GM23338 (cell line): Measurements from ENCODE around the gene SNX15. TPM values are rescaled to one million over a fixed set of nuclear protein-coding genes. Genes with fewer than 3 reads are reported as not detected.

Experiments used
- ATAC-seq: fragments of 200-7000 bp; cut with Tn5 transposase; 3 replicates; pipeline ENCODE4 v1.9.1; 2020
- DNase-seq: peaks from one replicate; pipeline ENCODE4 v3.0.0-alpha.2; 2015; ENCODE audit warnings: low spot score
- H2AFZ ChIP-seq: fragments of 200-600 bp; sonication (generic); 2 replicates; pipeline ENCODE4 v1.8.0; 2016; ENCODE audit warnings: antibody characterized with exemption, mild to moderate bottlenecking, moderate library complexity
- H3F3A ChIP-seq: fragments of 200-600 bp; sonication (generic); replicated peaks from 2 replicates; pipeline ENCODE4 v1.8.0; 2017; ENCODE audit warnings: antibody characterized with exemption, mixed run types, low read depth
- H3K27ac ChIP-seq: fragments of 200-600 bp; sonication (generic); 2 replicates; pipeline ENCODE4 v1.6.1; 2016; ENCODE audit warnings: low read depth
- H3K27me3 ChIP-seq: fragments of 200-600 bp; sonication (generic); 2 replicates; pipeline ENCODE4 v1.8.0; 2016; ENCODE audit warnings: mild to moderate bottlenecking, mixed run types, moderate library complexity; ENCODE audit not compliant: insufficient read depth
- H3K36me3 ChIP-seq: fragments of 200-600 bp; sonication (generic); 2 replicates; pipeline ENCODE4 v1.8.0; 2016; ENCODE audit warnings: mild to moderate bottlenecking; ENCODE audit not compliant: insufficient read depth
- H3K4me1 ChIP-seq: fragments of 200-600 bp; sonication (generic); 2 replicates; pipeline ENCODE4 v1.8.0; 2016; ENCODE audit warnings: mild to moderate bottlenecking, moderate library complexity; ENCODE audit not compliant: insufficient read depth
- H3K4me2 ChIP-seq: fragments of 200-600 bp; sonication (generic); 2 replicates; pipeline ENCODE4 v1.7.1; 2017; ENCODE audit warnings: mixed run types
- H3K4me3 ChIP-seq: fragments of 200-600 bp; sonication (generic); 2 replicates; pipeline ENCODE4 v1.6.1; 2016; ENCODE audit warnings: mixed run types
- H3K79me2 ChIP-seq: fragments of 200-600 bp; sonication (generic); replicated peaks from 2 replicates; pipeline ENCODE4 v1.8.0; 2017; ENCODE audit warnings: mild to moderate bottlenecking; ENCODE audit not compliant: insufficient read depth
- H3K9me2 ChIP-seq: fragments of 200-600 bp; sonication (generic); 2 replicates; pipeline ENCODE4 v1.8.0; 2017; ENCODE audit not compliant: insufficient read depth
- H4K20me1 ChIP-seq: fragments of 200-600 bp; sonication (generic); replicated peaks from 2 replicates; pipeline ENCODE4 v1.8.0; 2017; ENCODE audit warnings: mild to moderate bottlenecking; ENCODE audit not compliant: insufficient read depth
- H3K27ac Mint-ChIP-seq: 2 replicates; pipeline ENCODE4 v1.8.0; 2020; ENCODE audit warnings: inconsistent platforms, mild to moderate bottlenecking, moderate library complexity, mixed read lengths
- H3K27me3 Mint-ChIP-seq: 3 replicates; pipeline ENCODE4 v1.8.0; 2022; ENCODE audit warnings: low read depth, mild to moderate bottlenecking, moderate library complexity, mixed read lengths, inconsistent platforms; ENCODE audit not compliant: insufficient read depth, poor library complexity
- H3K36me3 Mint-ChIP-seq: 3 replicates; pipeline ENCODE4 v1.8.0; 2021; ENCODE audit warnings: low read depth, mild to moderate bottlenecking, inconsistent platforms, moderate library complexity, mixed read lengths
- H3K4me1 Mint-ChIP-seq: 3 replicates; pipeline ENCODE4 v1.8.0; 2020; ENCODE audit warnings: mild to moderate bottlenecking, inconsistent platforms, mixed read lengths
- H3K4me3 Mint-ChIP-seq: 3 replicates; pipeline ENCODE4 v1.8.0; 2021; ENCODE audit warnings: moderate library complexity, mild to moderate bottlenecking, inconsistent platforms, mixed read lengths
- H3K9me3 Mint-ChIP-seq: 3 replicates; pipeline ENCODE4 v1.8.0; 2020; ENCODE audit warnings: moderate library complexity, mild to moderate bottlenecking, inconsistent platforms, mixed read lengths
- CREB1 ChIP-seq: fragments of 250-450 bp; sonication (Bioruptor Pico); IDR thresholded peaks from 2 replicates; pipeline ENCODE4 v1.5.0; 2020; ENCODE audit warnings: low read depth, mild to moderate bottlenecking, moderate library complexity
- EZH2 ChIP-seq: fragments of 200-600 bp; sonication (generic); IDR thresholded peaks from one replicate; pipeline ENCODE4 v1.8.0; 2017; ENCODE audit warnings: antibody characterized with exemption, mild to moderate bottlenecking, low read depth; ENCODE audit not compliant: unreplicated experiment
- EZH2phosphoT487 ChIP-seq: fragments of 200-600 bp; sonication (generic); IDR thresholded peaks from one replicate; pipeline ENCODE4 v1.8.1; 2018; ENCODE audit warnings: antibody characterized with exemption; ENCODE audit not compliant: unreplicated experiment
- JUNB ChIP-seq: IDR thresholded peaks from one replicate; pipeline ENCODE4 v1.6.1; 2016; ENCODE audit warnings: antibody characterized with exemption; ENCODE audit not compliant: unreplicated experiment
- NANOG ChIP-seq: IDR thresholded peaks from 2 replicates; pipeline ENCODE4 v1.6.1; 2016; ENCODE audit warnings: antibody characterized with exemption, borderline replicate concordance
- POLR2AphosphoS5 ChIP-seq: IDR thresholded peaks from 2 replicates; pipeline ENCODE4 v1.6.1; 2016; ENCODE audit warnings: antibody characterized with exemption, low read depth
- STAT1 ChIP-seq: IDR thresholded peaks from one replicate; pipeline ENCODE4 v1.6.1; 2016; ENCODE audit warnings: antibody characterized with exemption; ENCODE audit not compliant: unreplicated experiment
- ZNF114 ChIP-seq: fragments of 250-450 bp; sonication (Bioruptor Pico); IDR thresholded peaks from 2 replicates; pipeline ENCODE4 v1.5.0; 2020; ENCODE audit warnings: mild to moderate bottlenecking, moderate library complexity
- ZNF331 ChIP-seq: fragments of 250-450 bp; sonication (Bioruptor Pico); IDR thresholded peaks from 2 replicates; pipeline ENCODE4 v1.5.0; 2020; ENCODE audit warnings: low read depth, mild to moderate bottlenecking, moderate library complexity
- polyA plus RNA-seq: library from polyadenylated mRNA; unstranded; fragments of >200 nt; fragmentation: Nextera tagmentation; extraction: Ambion mirVana; gene quantifications from 2 replicates; pipeline ENCODE4 v1.2.1, GENCODE V29; 2016
- total RNA-seq: library from RNA; depleted of rRNA; stranded (reverse); fragments of >200 nt; shearing (Covaris generic); gene quantifications from 2 replicates; pipeline ENCODE4 v1.2.3, GENCODE V29; 2014
- TF ChIP-seq, protein P1 (sequence below), 2 experiments: fragments of 200-600 bp in 1 of 2; sonication (generic) in 1 of 2; conservative IDR thresholded peaks; 2 replicates each; pipeline versions ENCODE4 v1.5.1 to v1.6.1; 2016 to 2017; ENCODE audit warnings: antibody characterized with exemption in 2 of 2, low read depth in 2 of 2, mild to moderate bottlenecking in 2 of 2, moderate library complexity in 1 of 2
- TF ChIP-seq, protein P2 (sequence below): IDR thresholded peaks from one replicate; pipeline ENCODE4 v1.6.1; 2018; ENCODE audit warnings: antibody characterized with exemption; ENCODE audit not compliant: unreplicated experiment
- TF ChIP-seq, protein P3 (sequence below): fragments of 250-450 bp; sonication (Bioruptor Pico); IDR thresholded peaks from 2 replicates; pipeline ENCODE4 v1.5.0; 2020; ENCODE audit warnings: mild to moderate bottlenecking, moderate library complexity
- TF ChIP-seq, protein P4 (sequence below): IDR thresholded peaks from 2 replicates; pipeline ENCODE4 v1.6.1; 2016; ENCODE audit warnings: antibody characterized with exemption

The SNX15 gene
- total and polyA plus RNA-seq, 2 experiments from 2014 or later = 13.0 to 21.4 TPM

DNA sequence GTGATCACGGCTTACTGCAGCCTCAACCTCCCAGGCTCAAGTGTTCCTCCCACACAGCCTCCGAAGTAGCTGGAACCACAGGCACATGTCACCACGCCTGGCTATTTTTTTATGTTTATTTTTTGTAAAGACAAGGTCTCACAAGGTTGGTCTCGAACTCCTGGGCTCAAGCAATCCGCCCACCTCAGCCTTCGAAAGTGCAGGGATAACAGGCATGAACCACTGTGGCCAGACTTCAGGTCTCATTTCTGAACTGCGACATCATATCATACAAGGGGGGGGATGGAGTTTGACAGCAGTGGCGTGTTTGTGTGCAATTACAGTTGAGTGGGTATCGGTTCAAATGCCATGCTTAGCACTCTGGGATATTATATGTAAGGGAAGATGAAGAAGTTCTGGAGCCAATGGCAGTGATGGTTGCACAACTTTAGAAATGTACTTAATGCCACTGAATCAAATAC lies 24.2 kb downstream of the SNX15 start:
- H3K27me3 Mint-ChIP-seq = peaks cover 3% of the 10 kb centered on the region
- ATAC-seq = no peak

More for the DNA sequence above, 24.2 kb downstream of the SNX15 start:
- Histone ChIP-seq H3K9me2 (no peaks in the 10 kb centered on the region), H3F3A (0 out of 2 replicates have a peak, but pooled peaks cover 3% of the 10 kb centered on the region), H2AFZ (no peak overlapping the region), H3K4me2 (no peak overlapping the region), H3K27ac (no peak overlapping the region), H3K4me3 (no peak overlapping the region), H3K4me1 (peaks cover 3% of the 10 kb centered on the region; the same call in 1 of the 2 replicates), H3K79me2 (no peaks in the 10 kb centered on the region), H4K20me1 (no peaks in the 10 kb centered on the region; the same call in 1 of the 2 replicates), H3K36me3 (no peaks in the 10 kb centered on the region), H3K27me3 (peaks cover 7% of the 10 kb centered on the region; the same call in 1 of the 2 replicates)
- no peak for DNase-seq
- Mint-ChIP-seq H3K4me1 (peaks cover 9% of the 10 kb centered on the region), H3K27ac (no peak overlapping the region), H3K4me3 (no peak overlapping the region), H3K36me3 (no peaks in the 10 kb centered on the region), H3K9me3 (no peaks in the 10 kb centered on the region)
- TF ChIP-seq EZH2phosphoT487 = no peak
- TF ChIP-seq, protein P1, sequence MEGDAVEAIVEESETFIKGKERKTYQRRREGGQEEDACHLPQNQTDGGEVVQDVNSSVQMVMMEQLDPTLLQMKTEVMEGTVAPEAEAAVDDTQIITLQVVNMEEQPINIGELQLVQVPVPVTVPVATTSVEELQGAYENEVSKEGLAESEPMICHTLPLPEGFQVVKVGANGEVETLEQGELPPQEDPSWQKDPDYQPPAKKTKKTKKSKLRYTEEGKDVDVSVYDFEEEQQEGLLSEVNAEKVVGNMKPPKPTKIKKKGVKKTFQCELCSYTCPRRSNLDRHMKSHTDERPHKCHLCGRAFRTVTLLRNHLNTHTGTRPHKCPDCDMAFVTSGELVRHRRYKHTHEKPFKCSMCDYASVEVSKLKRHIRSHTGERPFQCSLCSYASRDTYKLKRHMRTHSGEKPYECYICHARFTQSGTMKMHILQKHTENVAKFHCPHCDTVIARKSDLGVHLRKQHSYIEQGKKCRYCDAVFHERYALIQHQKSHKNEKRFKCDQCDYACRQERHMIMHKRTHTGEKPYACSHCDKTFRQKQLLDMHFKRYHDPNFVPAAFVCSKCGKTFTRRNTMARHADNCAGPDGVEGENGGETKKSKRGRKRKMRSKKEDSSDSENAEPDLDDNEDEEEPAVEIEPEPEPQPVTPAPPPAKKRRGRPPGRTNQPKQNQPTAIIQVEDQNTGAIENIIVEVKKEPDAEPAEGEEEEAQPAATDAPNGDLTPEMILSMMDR (conservative IDR thresholded peaks at IDR 0.05; ENCODE audit: low read depth in 2 of 2) = no peak
- no peak for TF ChIP-seq JUNB
- TF ChIP-seq NANOG = no peak
- no peak for TF ChIP-seq STAT1
- TF ChIP-seq, protein P2, sequence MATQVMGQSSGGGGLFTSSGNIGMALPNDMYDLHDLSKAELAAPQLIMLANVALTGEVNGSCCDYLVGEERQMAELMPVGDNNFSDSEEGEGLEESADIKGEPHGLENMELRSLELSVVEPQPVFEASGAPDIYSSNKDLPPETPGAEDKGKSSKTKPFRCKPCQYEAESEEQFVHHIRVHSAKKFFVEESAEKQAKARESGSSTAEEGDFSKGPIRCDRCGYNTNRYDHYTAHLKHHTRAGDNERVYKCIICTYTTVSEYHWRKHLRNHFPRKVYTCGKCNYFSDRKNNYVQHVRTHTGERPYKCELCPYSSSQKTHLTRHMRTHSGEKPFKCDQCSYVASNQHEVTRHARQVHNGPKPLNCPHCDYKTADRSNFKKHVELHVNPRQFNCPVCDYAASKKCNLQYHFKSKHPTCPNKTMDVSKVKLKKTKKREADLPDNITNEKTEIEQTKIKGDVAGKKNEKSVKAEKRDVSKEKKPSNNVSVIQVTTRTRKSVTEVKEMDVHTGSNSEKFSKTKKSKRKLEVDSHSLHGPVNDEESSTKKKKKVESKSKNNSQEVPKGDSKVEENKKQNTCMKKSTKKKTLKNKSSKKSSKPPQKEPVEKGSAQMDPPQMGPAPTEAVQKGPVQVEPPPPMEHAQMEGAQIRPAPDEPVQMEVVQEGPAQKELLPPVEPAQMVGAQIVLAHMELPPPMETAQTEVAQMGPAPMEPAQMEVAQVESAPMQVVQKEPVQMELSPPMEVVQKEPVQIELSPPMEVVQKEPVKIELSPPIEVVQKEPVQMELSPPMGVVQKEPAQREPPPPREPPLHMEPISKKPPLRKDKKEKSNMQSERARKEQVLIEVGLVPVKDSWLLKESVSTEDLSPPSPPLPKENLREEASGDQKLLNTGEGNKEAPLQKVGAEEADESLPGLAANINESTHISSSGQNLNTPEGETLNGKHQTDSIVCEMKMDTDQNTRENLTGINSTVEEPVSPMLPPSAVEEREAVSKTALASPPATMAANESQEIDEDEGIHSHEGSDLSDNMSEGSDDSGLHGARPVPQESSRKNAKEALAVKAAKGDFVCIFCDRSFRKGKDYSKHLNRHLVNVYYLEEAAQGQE = no peak
- TF ChIP-seq, protein P3, sequence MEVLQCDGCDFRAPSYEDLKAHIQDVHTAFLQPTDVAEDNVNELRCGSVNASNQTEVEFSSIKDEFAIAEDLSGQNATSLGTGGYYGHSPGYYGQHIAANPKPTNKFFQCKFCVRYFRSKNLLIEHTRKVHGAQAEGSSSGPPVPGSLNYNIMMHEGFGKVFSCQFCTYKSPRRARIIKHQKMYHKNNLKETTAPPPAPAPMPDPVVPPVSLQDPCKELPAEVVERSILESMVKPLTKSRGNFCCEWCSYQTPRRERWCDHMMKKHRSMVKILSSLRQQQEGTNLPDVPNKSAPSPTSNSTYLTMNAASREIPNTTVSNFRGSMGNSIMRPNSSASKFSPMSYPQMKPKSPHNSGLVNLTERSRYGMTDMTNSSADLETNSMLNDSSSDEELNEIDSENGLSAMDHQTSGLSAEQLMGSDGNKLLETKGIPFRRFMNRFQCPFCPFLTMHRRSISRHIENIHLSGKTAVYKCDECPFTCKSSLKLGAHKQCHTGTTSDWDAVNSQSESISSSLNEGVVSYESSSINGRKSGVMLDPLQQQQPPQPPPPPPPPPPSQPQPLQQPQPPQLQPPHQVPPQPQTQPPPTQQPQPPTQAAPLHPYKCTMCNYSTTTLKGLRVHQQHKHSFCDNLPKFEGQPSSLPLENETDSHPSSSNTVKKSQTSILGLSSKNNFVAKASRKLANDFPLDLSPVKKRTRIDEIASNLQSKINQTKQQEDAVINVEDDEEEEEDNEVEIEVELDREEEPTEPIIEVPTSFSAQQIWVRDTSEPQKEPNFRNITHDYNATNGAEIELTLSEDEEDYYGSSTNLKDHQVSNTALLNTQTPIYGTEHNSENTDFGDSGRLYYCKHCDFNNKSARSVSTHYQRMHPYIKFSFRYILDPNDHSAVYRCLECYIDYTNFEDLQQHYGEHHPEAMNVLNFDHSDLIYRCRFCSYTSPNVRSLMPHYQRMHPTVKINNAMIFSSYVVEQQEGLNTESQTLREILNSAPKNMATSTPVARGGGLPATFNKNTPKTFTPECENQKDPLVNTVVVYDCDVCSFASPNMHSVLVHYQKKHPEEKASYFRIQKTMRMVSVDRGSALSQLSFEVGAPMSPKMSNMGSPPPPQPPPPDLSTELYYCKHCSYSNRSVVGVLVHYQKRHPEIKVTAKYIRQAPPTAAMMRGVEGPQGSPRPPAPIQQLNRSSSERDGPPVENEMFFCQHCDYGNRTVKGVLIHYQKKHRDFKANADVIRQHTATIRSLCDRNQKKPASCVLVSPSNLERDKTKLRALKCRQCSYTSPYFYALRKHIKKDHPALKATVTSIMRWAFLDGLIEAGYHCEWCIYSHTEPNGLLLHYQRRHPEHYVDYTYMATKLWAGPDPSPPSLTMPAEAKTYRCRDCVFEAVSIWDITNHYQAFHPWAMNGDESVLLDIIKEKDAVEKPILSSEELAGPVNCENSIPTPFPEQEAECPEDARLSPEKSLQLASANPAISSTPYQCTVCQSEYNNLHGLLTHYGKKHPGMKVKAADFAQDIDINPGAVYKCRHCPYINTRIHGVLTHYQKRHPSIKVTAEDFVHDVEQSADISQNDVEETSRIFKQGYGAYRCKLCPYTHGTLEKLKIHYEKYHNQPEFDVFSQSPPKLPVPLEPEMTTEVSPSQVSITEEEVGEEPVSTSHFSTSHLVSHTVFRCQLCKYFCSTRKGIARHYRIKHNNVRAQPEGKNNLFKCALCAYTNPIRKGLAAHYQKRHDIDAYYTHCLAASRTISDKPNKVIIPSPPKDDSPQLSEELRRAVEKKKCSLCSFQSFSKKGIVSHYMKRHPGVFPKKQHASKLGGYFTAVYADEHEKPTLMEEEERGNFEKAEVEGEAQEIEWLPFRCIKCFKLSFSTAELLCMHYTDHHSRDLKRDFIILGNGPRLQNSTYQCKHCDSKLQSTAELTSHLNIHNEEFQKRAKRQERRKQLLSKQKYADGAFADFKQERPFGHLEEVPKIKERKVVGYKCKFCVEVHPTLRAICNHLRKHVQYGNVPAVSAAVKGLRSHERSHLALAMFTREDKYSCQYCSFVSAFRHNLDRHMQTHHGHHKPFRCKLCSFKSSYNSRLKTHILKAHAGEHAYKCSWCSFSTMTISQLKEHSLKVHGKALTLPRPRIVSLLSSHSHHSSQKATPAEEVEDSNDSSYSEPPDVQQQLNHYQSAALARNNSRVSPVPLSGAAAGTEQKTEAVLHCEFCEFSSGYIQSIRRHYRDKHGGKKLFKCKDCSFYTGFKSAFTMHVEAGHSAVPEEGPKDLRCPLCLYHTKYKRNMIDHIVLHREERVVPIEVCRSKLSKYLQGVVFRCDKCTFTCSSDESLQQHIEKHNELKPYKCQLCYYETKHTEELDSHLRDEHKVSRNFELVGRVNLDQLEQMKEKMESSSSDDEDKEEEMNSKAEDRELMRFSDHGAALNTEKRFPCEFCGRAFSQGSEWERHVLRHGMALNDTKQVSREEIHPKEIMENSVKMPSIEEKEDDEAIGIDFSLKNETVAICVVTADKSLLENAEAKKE (CRISPR knock-in tag) = no peak
- no peak for TF ChIP-seq ZNF114 (CRISPR knock-in tag)
- no peak for TF ChIP-seq CREB1 (CRISPR knock-in tag)
- TF ChIP-seq, protein P4, sequence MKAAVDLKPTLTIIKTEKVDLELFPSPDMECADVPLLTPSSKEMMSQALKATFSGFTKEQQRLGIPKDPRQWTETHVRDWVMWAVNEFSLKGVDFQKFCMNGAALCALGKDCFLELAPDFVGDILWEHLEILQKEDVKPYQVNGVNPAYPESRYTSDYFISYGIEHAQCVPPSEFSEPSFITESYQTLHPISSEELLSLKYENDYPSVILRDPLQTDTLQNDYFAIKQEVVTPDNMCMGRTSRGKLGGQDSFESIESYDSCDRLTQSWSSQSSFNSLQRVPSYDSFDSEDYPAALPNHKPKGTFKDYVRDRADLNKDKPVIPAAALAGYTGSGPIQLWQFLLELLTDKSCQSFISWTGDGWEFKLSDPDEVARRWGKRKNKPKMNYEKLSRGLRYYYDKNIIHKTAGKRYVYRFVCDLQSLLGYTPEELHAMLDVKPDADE = no peak
- TF ChIP-seq ZNF331 (CRISPR knock-in tag) = no peak
- no peak for TF ChIP-seq EZH2
- no peak for TF ChIP-seq POLR2AphosphoS5
